Sigmoid colon (tissue), 7 donors: Measurements from ENCODE around the gene ENOSF1. TPM values are rescaled to one million over a fixed set of nuclear protein-coding genes. Genes with fewer than 3 reads are reported as not detected.
A peak's percentile ranks its signal among the peaks of the same experiment; 100 is the strongest.

Experiments used
- DNase-seq: peaks from one replicate; pipeline ENCODE4 v3.0.0-alpha.2; 2019
- H3K27ac ChIP-seq, 4 donors: fragments of 200-600 bp; sonication (generic); one replicate each; pipeline ENCODE4 v1.5.1; 2016 to 2019; ENCODE audit warnings: mild to moderate bottlenecking in 1 of 4
- H3K27me3 ChIP-seq, 3 donors: fragments of 200-600 bp; sonication (generic); one replicate each; pipeline ENCODE4 v1.5.1; 2019; ENCODE audit warnings: mild to moderate bottlenecking in 1 of 3
- H3K36me3 ChIP-seq, 4 donors: fragments of 200-600 bp; sonication (generic); one replicate each; pipeline ENCODE4 v1.5.1; 2016 to 2019
- H3K4me1 ChIP-seq, 4 donors: fragments of 200-600 bp; sonication (generic); one replicate each; pipeline ENCODE4 v1.5.1; 2017 to 2019
- H3K4me3 ChIP-seq, 4 donors: fragments of 200-600 bp; sonication (generic); one replicate each; pipeline ENCODE4 v1.5.1; 2017 to 2019; ENCODE audit warnings: mild to moderate bottlenecking in 2 of 4, moderate library complexity in 1 of 4
- H3K9me3 ChIP-seq, 4 donors: fragments of 200-600 bp in 3 of 4; sonication (generic) in 3 of 4; one replicate each; pipeline versions ENCODE4 v1.5.1 to v1.6.1; 2013 to 2019
- CTCF ChIP-seq, 4 experiments: fragments of 450-650 bp in 3 of 4; fragments of 200-600 bp in 1 of 4; IDR thresholded peaks; one replicate each; pipeline ENCODE4 v1.5.1; 2016 to 2019; ENCODE audit warnings: antibody characterized with exemption in 4 of 4, mild to moderate bottlenecking in 3 of 4, moderate library complexity in 2 of 4
- EP300 ChIP-seq, 4 donors: sonication (generic); formaldehyde crosslinking; IDR thresholded peaks; one replicate each; pipeline ENCODE4 v1.6.1; 2017; ENCODE audit warnings: antibody characterized with exemption in 4 of 4
- POLR2A ChIP-seq, 2 donors: fragments of 450-650 bp; IDR thresholded peaks; one replicate each; pipeline ENCODE4 v1.6.1; 2016; ENCODE audit warnings: antibody characterized with exemption in 2 of 2, mild to moderate bottlenecking in 2 of 2, moderate library complexity in 2 of 2
- POLR2AphosphoS5 ChIP-seq, 4 donors: sonication (generic); formaldehyde crosslinking; IDR thresholded peaks; one replicate each; pipeline ENCODE4 v1.6.1; 2017; ENCODE audit warnings: antibody characterized with exemption in 4 of 4
- WGBS, 2 donors: extraction: QIAGEN DNeasy Blood & Tissue Kit; methylation state at CpG; one replicate each; pipeline ENCODE4 v1.1.7; 2013; 5-methylcytosine and 5-hydroxymethylcytosine counted together
- intact Hi-C: fragments of 100-400 bp; cut with DNase I; formaldehyde crosslinking; loops from one replicate; pipeline ENCODE4 v1.15.1; 2023
- polyA plus RNA-seq, 3 donors: library from polyadenylated mRNA; stranded (reverse); fragments of 200-250 nt; gene quantifications; one replicate each; pipeline ENCODE4 v1.2.3, GENCODE V29; 2013
- total RNA-seq, 4 donors: library from RNA; depleted of rRNA; stranded (reverse); fragments of >200 nt; gene quantifications; one replicate each; pipeline ENCODE4 v1.1.0, GENCODE V29; 2016
- donor health status: healthy with polysubstance abuse.
- donor health status: Bipolar disorder and iron deficiency.
- donor health status: healthy.

Gene ENOSF1
- total and polyA plus RNA-seq, 7 donors, result 16.8 to 56.9 (median 43.6) TPM

DNA sequence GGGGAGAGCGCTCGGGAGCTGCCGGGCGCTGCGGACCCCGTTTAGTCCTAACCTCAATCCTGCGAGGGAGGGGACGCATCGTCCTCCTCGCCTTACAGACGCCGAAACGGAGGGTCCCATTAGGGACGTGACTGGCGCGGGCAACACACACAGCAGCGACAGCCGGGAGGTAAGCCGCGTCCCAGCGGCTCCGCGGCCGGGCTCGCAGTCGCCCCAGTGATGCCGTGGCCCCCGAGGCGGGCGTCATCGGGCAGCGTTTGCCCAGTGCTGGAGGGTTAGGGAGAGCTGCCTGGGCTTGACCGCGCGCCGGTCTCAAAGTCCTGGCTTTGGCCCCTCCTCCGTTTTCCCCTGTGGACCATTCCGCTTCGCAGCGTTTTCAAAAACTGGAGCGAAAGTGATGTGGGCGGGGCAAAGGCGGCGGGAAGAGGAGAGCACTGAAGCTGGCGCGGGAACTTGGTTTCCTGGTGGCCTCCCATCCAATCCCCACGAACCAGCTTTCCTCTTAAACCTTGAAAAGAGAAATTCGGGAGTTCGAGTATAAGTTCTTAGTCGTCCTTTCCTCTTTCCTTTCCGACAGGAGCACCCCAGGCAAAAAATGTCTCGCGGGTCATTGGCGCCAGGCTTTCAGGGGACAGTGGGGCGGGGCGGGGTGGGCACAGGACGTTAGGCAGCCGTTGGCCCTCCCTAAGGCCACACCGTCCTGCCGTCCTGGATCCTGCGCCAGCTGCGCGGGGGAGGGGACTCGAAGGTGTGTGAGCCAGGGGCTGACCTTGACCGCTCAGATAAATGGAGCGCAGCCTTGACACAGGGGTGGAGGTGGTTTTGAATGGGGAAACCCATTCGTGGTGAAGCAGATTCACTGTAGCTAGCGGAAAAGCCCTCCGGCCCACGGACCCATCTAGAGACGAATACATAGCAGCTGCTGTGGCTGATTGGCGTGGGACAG, 54.2 kb downstream of the ENOSF1 start:
- 1 to 2% methylated on average over 72 of the region's 72 CpGs for WGBS, 2 donors
- TF ChIP-seq EP300 (IDR thresholded peaks at IDR 0.05) (no peak), POLR2AphosphoS5 (IDR thresholded peaks at IDR 0.05) (peak in 1 of 4 donors; percentile 40)
- H3K27ac ChIP-seq, result peak overlapping the region in 2 of 4 donors; percentile 36 to 63
- H3K36me3 ChIP-seq, result no peaks in the 10 kb centered on the region
- DNase-seq, result peak; percentile 88
- peak overlapping the region; percentile 44 to 79 (median 59) for H3K4me3 ChIP-seq
- intact Hi-C loops, result loop anchor here (5.0 kb wide), 1 partner anchor 54 kb away; the partner anchor contains the start of gene ENOSF1
- H3K4me1 ChIP-seq, result peaks cover 0 to 19% (median 17%) of the 10 kb centered on the region in 4 donors
- H3K27me3 ChIP-seq, result peaks cover 0 to 52% (median 24%) of the 10 kb centered on the region in 3 donors
- H3K9me3 ChIP-seq, result no peaks in the 10 kb centered on the region

- TF ChIP-seq POLR2AphosphoS5 (IDR thresholded peaks at IDR 0.05) (no peak), CTCF (IDR thresholded peaks at IDR 0.05) (no peak), POLR2A (IDR thresholded peaks at IDR 0.05) (no peak), EP300 (IDR thresholded peaks at IDR 0.05) (no peak)
- no peak for DNase-seq
- intact Hi-C loops, result loop anchor here (5.0 kb wide), 1 partner anchor 55 kb away; the partner anchor contains the start of gene ENOSF1
- H3K4me3 ChIP-seq, result peak within 1 kb of the TSS; percentile 44 to 79 (median 59)
- no peaks in the 10 kb centered on the region for H3K9me3 ChIP-seq
- H3K36me3 ChIP-seq, result no peaks in the 10 kb centered on the region
- H3K27me3 ChIP-seq, result peaks cover 0 to 52% (median 24%) of the 10 kb centered on the region in 3 donors
- H3K4me1 ChIP-seq, result peaks cover 0 to 19% (median 17%) of the 10 kb centered on the region in 4 donors
- H3K27ac ChIP-seq, result peak within 1 kb of the TSS in 2 of 4 donors; percentile 36 to 63
- WGBS, 2 donors, result 0 to 1% methylated on average over 79 of the region's 79 CpGs
These were observed 55.0 kb downstream of the ENOSF1 start, which contains the start of gene TYMS for GRCh38 chr18:657311-658000. TYMS (plus strand) TSS chr18:657653; CDS start chr18:657743, 90 bp downstream.

DNA sequence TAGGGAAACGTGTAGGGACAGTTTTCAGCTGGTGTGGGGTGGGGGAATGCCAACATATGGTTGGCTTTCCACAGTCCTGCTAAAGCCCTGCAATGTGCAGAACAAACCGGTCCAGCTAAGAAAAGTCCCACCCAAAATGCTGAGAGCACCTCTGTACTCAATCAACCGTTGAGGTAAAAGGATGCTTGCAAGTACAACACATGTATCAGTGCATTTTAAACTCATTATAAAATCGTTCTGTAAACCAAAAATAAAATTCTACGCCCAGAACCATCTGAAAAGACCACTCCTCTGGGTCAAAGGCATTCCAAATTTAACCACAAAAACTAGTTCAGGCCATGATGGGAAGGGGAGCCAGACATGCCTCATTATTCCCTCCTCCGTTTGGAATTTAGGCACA, 57.0 kb downstream of the ENOSF1 start:
- Histone ChIP-seq H3K36me3 (no peaks in the 10 kb centered on the region), H3K4me1 (peaks cover 0 to 19% (median 17%) of the 10 kb centered on the region in 4 donors), H3K27me3 (peaks cover 0 to 49% (median 24%) of the 10 kb centered on the region in 3 donors), H3K27ac (no peak overlapping the region), H3K4me3 (no peak overlapping the region), H3K9me3 (no peaks in the 10 kb centered on the region)
- intact Hi-C loops, result loop anchor here (5.0 kb wide), 1 partner anchor 57 kb away; the partner anchor contains the start of gene ENOSF1
- TF ChIP-seq CTCF (IDR thresholded peaks at IDR 0.05), result no peak
- TF ChIP-seq EP300 (IDR thresholded peaks at IDR 0.05), result no peak
- TF ChIP-seq POLR2AphosphoS5 (IDR thresholded peaks at IDR 0.05), result no peak
- no peak for TF ChIP-seq POLR2A (IDR thresholded peaks at IDR 0.05)
- no peak for DNase-seq
- WGBS, 2 donors, result 91 to 93% methylated on average over 6 of the region's 6 CpGs

DNA sequence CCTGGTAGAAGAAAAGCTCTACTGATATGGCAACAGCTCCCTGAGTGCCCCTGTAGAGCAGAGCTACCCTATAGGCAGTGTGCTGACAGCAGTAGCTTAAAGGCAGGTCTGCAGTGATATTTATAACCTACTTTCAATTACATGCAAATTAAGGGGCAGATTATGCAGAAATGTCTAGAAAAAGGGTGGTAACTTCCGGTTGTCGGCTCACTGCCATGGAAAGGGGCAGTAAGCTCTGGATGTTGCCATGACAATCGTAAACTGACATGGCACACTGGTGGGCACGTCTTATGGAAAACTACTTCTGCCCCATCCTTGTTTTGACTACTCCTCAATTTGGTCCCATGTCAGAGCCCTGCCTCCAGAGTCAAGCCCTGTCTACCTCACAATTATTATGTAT, 57.8 kb downstream of the ENOSF1 start:
- peaks cover 0 to 41% (median 24%) of the 10 kb centered on the region in 3 donors for H3K27me3 ChIP-seq

More for the DNA sequence above, 57.8 kb downstream of the ENOSF1 start:
- Histone ChIP-seq H3K9me3 (no peaks in the 10 kb centered on the region), H3K27ac (no peak overlapping the region), H3K36me3 (no peaks in the 10 kb centered on the region), H3K4me3 (no peak overlapping the region), H3K4me1 (peaks cover 0 to 19% (median 17%) of the 10 kb centered on the region in 4 donors)
- WGBS, 2 donors, result 93 to 97% methylated on average over 4 of the region's 4 CpGs
- TF ChIP-seq POLR2A (IDR thresholded peaks at IDR 0.05) (no peak), POLR2AphosphoS5 (IDR thresholded peaks at IDR 0.05) (no peak), EP300 (IDR thresholded peaks at IDR 0.05) (no peak), CTCF (IDR thresholded peaks at IDR 0.05) (no peak)
- no peak for DNase-seq
- intact Hi-C loops, result no loop called here
